GM21619 (cell line): ENCODE data around the gene CACNA1C.

Experiments
- ATAC-seq: cut with Tn5 transposase; IDR thresholded peaks from one replicate; pipeline ENCODE4 v1.9.1; 2021; ENCODE audit not compliant: unreplicated experiment

Gene CACNA1C

DNA sequence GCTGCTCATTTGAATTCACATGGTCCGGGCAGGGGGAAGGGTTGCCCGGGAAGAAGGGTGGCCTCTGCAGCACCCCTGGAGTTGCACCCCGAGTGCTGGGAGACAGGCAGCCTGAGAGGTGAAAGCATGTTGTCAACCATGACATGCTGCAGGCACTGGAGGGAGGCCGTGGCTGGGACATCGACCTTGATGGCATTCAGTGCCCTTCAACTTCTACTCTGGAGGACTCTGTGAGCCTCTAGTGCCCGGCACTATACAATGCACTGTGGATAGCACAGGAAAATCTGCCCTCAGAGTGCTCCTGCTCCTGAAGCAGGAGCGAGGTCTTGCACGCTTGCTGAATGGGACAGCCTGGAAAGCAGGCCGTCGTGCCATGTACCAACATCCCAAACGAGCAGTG, 382.7 kb downstream of the CACNA1C start:
- no peak for ATAC-seq

DNA sequence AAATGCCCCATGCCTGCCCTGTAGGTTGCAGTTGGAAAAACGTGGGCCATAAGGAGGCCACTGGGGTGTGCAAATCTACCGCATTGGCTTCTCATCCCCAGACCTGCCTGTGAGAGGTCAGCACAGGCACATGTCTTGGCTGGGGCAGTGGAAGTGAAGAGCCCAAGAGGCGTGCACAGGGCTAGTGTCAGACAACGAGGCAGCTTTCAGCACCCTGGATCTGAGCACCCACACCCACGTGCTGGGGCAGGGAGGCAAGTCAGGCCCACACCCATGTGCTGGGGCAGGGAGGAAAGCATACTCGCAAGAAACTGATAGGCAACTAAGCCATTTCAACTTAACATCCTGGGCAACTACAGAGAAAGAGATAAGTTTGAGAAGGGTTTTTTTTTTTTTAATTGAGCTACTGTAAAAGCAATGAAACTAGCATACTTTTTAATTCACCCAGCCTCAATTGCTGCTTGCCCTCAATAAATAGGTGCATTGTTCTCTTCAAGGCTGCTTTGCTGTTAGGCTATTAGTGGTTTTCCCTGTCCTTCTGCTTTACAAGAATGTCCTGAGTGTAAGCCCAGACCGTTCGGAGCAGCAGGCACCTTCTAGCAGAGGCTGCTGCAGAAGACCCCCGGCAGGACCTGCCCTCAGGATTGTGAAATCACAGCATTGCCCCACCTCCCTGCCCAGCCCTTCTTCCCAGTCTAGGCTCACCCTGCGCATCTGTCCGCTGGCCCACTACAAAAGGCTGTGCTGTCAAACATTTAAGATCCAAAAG, 386.7 kb downstream of the CACNA1C start:
- ATAC-seq, result no peak

DNA sequence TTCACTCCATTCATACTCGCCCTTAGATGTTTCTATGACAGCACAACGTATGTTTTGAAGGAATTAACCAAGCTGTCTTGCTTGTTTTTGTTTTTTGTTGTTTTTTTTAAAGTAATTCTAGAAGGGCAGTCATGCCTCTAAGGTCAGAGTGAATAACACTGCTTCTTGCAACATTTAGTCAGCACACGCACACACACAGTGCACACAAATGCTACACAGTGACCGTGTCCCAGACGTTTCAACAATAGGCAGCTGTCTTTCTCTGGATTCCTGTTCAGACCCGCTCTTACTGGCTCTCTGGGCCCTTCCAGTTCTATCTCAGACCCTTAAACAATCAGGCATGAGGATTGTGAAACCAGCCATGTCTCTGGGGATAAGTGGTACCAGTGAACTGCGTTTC, 391.0 kb downstream of the CACNA1C start:
- ATAC-seq, result no peak

DNA sequence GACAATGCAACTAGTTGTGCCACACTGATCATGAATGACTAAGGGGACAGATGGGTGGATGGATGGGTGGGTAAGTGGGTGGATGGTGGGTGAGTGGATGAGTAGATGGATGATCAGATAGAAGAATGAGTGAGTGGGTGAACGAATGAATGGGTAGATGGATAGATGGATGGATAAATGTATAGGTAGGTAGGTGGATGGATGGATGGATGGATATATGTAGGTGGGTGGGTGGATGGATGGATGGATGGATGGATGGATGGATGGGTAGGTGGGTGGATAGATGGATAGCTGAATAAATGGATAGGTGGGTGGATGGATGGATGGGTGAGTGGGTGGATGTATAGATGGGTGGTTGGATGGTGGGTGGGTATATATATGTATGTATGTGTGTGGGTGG, 393.2 kb downstream of the CACNA1C start:
- no peak for ATAC-seq

DNA sequence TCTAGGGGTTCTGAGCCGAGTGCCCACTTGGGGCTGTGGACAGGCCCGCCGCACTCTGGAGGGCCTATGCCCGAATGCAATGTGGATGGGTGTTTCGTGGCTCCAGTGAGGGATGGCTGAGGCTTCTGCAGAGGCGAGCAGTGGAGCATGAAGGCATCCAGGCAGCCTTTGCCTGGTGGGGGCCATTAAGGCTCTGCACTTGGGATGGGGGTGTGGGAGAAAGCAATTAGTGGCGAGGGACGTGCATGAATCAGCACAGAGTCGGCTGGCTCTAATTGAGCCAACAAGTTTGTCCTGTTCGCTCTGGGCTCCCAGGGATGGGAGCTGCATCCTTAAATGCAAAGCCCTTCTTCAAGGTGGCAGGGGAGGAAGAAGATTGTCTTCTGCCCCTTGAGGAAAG, 395.1 kb downstream of the CACNA1C start:
- ATAC-seq, result no peak

DNA sequence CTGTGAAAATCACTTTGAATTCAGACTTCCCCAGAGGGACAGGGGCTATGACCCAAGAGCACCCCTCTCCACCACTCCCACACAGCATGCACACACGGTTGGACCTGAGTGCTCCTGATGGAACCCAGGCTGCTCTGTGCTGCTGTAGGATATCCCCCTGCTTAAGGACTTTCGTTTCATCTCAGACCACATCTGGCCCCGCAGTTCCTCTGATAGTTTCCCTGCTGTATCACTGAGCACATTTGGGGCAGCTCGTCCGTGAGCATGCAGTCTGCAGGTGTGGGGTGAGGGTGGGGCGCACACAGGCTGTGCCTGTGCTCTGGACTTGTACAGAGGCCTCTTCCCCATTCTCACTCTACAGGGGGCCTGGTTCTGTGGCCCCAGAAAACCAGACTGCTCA, 396.8 kb downstream of the CACNA1C start:
- ATAC-seq, result no peak

GRCh38 chr12:2450553-2450952, 397.8 kb downstream of the CACNA1C start:
- ATAC-seq, result no peak

- no peak for ATAC-seq
These were observed 398.2 kb downstream of the CACNA1C start for GRCh38 chr12:2451025-2451424.

DNA sequence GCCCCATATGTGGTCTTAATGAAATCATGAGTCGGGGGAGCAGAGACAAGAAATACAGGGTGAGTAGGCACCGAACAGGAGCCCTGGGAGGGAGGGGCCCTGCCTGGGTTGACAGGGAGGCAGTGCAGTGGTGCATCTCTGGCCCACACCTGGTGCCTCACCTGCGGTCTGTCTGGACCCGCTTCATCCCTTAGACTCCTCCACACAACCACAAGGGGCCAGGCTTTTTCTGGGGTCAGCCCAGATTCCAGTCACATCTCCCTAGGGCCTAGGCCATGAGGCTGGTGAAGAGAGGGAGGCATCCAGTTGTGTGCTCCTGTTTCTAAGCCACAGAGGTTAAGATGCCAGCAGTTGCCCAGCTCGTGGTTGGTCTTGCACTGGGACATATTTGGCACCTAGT, 398.7 kb downstream of the CACNA1C start:
- ATAC-seq, result no peak

DNA sequence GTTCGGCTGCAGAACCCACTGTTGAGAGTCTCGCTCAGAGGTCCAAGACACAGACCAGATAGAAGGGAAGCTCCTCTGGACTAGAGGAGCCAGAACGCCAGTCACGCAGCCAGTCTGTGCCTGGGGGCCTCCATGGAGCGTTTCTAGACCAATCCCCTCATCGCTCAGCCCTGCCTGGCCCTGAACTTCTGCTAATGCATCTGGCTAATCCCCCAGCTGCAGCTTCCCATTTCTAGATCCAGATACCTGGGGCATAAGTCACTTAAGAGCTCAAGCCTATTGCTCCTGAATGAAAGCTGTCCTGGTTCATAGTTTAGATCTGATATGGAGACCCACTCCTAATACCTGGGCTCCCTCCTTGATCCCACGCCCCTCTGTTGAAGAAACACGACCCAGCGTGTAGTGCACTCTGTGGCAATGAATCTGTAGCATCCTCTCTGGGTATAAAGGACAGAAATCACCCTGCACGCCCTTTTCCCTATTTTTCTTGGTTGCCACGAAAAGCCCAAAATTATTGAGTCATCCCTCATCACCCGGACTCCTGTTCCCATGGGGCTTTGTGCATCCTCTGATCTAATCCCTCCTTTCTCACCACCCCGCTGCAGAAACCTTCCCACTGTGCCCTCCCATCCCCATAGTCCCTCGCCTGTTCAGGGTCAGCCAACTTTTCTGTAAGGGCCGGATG, 400.4 kb downstream of the CACNA1C start:
- no peak for ATAC-seq

DNA sequence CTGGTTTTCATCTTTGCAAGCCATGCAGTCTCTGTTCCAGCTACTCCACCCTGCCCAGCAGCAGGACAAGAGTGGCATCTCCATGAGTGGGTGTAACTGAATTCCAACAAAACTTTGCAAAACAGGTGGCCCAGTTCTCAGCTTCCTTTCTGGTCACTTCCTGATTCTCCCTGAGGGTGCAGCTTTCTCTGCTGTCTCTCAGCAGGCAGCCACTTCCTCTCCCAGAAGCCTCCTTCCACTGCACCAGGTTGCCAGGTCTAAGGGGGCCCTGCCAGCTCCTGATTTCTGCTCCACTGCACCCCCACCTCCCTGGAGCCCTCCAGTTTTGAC, 400.9 kb downstream of the CACNA1C start:
- no peak for ATAC-seq

DNA sequence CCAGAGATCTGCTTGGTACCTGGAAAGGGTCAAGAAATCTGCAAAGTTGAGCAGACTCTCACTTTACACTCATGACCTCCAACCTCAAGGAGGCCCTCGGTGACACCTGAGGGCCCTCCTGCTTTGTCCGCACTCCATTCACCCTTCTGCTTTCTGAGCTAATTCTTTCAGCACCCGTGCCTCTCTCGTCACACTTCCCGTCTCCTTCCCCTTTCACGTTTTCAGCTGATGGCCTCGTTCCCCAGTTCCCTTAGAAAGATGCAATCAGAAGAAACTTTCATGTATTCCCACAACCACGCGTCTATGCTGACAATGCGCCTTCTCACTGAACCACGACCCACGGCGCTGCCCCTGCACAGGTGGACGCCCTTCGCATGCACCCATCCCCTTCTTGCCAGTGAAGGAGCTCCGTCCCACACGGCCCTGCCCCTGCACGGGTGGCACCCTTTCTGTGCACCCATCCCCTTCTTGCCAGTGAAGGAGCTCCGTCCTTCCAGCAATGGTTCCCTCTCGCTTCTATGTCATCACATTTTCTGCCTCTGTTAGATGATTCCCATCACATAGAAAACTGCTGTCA, 401.9 kb downstream of the CACNA1C start:
- ATAC-seq, result no peak

DNA sequence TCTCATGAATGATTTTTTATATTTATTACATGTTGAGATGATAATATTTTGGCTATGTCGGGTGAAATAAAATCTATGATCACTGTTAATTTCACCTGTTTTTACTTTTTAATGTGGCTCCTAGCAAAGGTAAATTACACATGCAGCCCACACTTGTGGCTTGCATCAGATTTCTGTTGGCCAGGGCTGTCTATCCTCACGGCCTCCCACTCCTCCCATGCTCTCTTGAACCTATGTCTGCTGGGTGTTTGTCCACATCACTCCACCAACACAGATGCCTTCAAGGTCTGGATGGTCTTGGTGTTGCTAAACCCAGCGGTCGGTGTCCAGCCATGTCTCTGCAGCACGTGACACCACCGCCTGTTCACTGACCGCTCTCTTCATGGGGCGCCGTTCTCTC, 402.6 kb downstream of the CACNA1C start:
- no peak for ATAC-seq

DNA sequence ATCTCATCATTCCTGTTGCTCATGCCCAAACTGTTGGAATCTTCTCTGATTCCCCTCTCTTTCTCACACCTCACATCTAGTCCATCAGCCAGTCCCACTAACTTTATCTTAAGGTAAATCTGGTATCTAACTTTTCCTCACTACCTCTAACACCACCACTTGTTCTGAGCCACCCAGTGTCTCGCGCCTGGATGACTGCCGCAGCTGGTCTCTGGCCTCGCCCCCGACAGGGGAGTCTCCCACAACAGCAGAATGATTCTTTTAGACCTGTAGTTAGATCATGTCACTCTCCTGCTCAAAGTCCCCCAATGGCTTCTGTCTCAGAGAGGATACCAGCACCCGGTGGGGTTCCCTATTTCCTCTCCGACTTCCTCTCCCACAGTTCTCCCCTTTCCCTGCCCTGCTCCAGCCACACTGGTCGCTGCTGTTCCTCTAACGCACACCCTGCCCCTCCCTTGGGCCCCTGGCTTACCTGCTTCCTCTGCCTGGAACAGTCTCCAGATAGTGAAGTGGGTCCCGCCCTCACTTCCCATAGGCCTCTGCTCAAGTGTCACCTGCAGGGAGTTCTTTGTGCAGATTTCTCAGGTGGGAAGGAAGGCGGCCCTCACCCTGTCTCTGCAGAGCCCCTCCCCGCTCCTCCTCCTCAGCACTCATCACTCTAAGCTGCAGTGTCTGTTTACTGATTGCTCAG, 403.5 kb downstream of the CACNA1C start:
- ATAC-seq, result no peak

GRCh38 chr12:2456813-2457186, 404.0 kb downstream of the CACNA1C start:
- ATAC-seq, result no peak

DNA sequence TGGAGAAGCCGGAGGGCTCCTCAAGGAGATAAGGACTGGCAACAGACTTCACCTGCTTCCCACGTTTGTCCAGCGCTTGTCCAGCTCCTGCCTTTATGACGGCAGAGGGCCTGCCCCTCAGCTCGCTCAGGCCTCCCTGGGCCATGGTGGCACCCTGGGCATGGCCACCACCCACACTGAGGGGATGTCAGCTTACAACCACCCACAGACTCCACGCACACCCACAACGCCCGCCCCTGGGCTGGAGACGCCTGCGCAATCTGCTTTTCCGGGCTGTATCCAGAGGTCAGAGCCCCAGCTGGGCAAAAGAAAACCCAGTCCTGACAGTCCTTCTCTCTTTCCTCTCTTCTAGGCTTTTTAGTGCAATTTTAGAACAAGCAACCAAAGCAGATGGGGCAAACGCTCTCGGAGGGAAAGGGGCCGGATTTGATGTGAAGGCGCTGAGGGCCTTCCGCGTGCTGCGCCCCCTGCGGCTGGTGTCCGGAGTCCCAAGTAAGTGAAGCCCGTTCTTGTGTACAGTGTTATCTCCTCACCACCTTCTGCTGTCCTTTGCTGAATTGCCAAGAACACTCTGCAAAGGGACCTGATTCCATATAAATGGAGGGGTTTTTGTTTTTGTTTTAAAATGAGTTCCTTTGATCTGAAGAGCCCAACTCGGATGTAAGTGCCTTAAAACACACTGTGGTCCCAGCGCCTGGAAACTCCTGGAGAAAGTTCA, 404.6 kb downstream of the CACNA1C start:
- ATAC-seq, result no peak

DNA sequence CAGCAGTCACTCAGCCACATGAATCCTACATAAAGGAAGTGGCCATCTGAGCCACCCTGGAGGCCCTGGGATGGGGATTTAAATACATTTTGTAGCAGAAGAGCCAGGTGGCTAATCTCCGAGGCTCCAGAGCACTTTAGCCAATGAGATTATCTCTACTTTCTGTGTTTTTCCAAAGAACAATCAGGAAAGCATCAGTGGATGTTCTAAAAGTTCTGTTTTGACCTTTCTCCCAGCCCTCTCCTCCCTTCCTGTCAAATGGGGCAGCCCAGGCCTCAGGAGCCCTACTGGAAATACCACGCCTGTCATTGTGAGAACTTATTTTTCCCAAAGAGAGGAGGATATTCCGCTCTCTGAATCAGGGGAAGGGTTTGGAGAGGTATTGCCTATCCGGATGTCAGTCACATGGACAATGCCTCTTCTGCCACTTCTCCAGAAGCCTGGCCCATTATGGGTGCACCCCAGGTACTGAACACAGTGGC, 405.2 kb downstream of the CACNA1C start:
- no peak for ATAC-seq

DNA sequence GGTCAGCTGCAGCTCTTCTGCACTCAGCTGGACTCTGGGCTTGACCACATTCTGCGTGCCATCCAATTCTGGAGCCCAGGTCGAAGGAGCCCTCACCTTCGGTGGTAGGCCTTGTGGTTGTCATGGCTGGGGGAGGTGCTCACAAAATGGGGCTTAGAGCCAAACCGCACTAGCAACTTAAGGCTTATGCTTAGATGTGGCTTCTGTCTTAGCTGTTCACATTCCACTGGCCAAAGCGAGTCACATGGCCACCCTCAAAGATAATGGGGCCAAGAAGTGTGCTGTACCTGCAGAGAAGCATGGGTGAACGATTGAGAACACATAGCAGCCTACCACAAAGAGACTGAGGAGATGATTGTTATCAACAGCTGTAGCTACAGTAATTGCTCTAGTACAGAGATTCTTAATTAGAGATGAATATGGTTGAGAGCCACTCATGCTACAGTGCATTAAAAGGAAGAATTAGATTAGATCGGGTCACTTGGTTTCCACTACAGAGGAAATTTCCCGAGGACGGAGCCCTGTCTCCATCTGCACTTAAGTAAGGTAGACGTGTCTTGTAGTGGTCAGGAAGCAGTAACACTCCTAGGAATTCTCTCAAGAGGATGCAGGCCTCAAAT, 407.4 kb downstream of the CACNA1C start:
- no peak for ATAC-seq

- no peak for ATAC-seq
These were observed 408.3 kb downstream of the CACNA1C start for GRCh38 chr12:2461046-2461445.

DNA sequence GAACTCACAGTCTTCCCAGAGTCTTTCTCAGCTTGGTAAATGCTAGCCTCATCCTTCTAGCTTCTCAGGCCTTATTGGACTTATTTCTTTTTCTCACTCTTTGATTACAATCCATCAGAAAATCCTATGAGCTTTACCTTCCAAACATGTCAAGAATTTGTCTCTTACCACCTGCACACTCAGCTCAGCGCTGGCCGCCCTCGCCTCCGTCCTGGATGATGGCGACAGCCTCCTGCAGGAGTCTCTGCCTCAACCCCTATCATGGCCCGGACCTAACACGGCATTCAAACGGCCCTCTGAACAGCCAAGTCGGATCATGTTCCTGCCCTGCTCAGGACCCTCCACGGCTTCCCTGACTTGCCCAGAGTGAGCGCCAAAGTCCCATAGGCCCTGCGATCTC, 408.9 kb downstream of the CACNA1C start:
- no peak for ATAC-seq

- ATAC-seq, result no peak
These were observed 409.3 kb downstream of the CACNA1C start for GRCh38 chr12:2462087-2462486.
